IPS-18c (cell line): Measurements from ENCODE around the gene TOMM40L.
"Not testable (repeated sequence)": the region's sequence is repeated elsewhere in the genome, so short reads cannot be mapped to it uniquely, and the experiment has no call there.

Experiments
- H3K4me3 ChIP-seq: 2 replicates; pipeline ENCODE4 v1.7.0; 2013; ENCODE audit warnings: low read depth, mild to moderate bottlenecking, low read length, moderate library complexity; ENCODE audit not compliant: insufficient read depth
- H3K9me3 ChIP-seq: one replicate; pipeline ENCODE4 v1.6.1; 2013; ENCODE audit warnings: mild to moderate bottlenecking, low read length, moderate library complexity; ENCODE audit not compliant: control insufficient read depth, insufficient read depth

TOMM40L gene

DNA sequence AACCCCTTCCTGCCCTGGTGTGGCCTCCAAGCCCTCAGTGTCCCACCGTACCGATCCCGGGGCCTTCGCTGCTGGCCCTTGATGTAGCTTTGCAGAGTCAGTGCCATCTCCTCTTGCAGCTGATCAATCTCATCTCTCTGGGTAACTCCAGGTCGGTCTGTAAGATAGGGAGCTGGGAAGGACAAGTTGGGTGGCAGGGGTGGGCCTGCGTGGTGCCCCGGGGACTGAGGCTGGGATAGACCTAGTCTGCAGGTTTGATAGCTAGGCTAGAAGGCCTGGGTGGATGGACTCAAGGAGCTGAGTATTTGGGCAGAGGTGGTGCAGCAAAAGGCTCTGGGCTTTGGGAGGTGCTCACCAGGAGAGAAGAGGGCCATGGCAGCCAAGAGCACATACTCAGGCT, 4.9 kb downstream of the TOMM40L start:
- Histone ChIP-seq H3K9me3 (no peaks in the 10 kb centered on the region), H3K4me3 (no peak overlapping the region)

DNA sequence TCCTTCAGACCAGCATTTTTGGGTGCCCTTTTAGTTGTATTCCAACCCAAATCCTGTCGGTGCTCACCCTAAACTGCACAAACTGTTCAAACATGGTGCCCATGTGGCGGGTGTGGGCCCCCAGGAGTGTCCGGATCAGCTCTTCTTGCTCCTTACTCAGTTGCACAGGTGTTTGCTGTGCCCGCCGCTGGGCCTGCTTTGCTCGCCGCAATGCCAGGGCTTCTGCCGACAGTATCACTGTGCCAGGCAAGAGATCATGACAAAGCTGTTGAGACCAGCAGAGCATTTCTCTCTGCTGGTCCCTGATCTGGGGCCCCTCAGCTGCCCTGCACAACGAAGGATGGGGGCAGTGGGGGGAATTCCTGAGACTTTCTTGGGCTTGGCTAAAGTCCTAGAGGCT, 7.2 kb downstream of the TOMM40L start:
- Histone ChIP-seq H3K4me3 (no peak overlapping the region), H3K9me3 (no peaks in the 10 kb centered on the region)

DNA sequence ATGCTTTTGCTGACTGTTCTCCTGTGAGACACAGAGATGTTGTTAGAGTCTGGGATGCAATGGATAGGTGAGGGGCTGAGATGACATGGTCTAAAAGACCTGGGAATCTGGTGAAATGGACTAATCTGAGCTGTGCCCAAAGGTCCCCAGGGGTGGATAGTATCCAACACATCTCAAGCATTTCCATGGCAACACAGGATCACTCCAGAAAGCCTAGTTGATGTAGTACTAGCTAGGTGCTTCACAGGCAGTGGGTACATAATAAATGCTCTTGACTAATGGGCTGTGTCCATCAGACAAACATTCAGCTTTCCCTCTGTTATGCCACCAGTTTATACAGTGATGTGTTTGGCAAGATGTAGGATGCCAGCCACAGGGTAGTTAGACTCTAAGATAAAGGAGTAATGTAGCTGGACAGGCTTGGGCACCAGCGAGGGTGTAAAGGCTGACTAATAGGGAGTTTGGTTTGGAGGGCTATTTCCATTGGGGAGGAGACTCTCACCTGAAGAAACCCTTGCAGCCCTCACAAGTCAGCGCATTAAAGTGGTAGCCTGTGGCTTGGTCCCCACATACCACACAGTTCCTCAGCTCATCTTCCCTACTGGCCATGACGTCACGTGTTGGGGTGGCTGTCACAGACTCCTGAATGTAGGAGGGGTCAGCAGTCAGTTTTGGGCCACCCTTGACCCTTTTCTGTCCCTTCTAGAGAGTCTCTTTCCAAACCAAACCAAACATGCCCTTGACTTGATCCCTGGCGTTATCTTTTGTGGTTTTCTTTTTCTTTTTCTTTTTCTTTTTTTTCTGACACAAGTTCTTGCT, 10.3 kb downstream of the TOMM40L start:
- Histone ChIP-seq H3K4me3 (no peak overlapping the region), H3K9me3 (peaks cover 2% of the 10 kb centered on the region)

DNA sequence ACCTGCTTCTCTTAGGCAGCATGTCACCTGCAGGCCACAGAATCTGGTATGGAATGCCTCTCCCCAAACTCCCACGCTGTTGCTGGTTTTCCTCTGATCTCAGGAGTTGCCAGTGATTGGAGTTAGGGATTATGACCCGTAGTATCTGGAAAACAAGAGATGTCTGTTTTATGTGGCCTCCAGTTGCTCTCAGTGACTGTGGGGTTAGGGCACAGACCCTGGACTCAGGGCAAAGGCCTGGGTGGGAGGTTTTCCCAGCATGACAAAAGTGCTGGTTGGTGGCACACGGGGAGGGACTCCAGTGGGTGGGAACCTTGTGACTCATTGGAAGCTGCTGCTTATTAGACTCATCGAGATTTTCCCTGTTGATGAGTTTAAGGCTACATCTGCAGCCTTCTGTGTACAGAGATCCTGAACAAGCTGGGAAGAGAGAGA, 12.2 kb downstream of the TOMM40L start, which contains the start of gene NR1I3:
Gene NR1I3, minus strand, starts transcription at position 165 of the 435 bp plus-strand sequence. CDS start 1,638 bp downstream, outside the sequence.
- peaks cover 2% of the 10 kb centered on the region for H3K9me3 ChIP-seq

DNA sequence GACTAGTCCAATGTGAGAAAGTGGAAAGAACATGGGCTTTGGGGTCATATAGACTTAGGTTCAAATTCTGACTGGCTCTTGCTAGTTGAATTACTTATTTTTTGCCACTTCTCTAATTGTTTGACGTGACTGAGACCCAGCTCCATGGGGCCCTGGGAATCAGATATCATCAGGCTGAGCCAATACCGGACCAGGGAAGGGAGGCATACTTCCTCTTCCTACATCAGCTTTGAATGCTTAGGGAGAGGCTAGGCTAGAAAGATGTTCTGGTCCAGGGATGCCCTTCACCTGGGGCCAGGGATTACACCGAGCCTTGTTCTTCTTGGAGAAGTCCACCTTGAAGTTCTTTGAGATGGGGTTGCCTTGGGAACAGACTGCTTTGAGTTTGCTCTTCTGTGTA, 15.8 kb downstream of the TOMM40L start:
- H3K9me3 ChIP-seq: peaks cover 2% of the 10 kb centered on the region

More for the DNA sequence above, 12.2 kb downstream of the TOMM40L start, which contains the start of gene NR1I3:
- no peak within 1 kb of the TSS for H3K4me3 ChIP-seq

DNA sequence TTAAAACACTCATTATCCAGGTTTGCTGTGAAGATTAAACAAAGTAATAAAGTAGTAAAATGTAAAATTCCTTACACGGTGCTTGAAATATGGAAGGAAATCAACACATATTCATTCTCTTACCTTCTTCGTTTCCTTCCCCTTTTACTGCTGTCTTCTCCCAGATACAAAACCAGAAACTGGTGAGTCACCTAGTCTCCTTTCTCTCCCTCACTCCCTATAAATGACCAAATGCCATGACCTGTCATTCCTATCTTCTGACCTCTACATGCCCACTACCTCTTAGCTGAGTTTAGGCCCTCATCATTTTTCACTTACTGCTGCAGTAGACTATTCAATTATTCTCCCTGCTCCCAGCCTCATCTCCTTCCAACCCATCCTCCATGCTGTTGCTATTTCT, 16.5 kb downstream of the TOMM40L start:
- H3K4me3 ChIP-seq: no peak overlapping the region
- H3K9me3 ChIP-seq: peaks cover 2% of the 10 kb centered on the region

More for the DNA sequence above, 15.8 kb downstream of the TOMM40L start:
- H3K4me3 ChIP-seq: no peak overlapping the region

DNA sequence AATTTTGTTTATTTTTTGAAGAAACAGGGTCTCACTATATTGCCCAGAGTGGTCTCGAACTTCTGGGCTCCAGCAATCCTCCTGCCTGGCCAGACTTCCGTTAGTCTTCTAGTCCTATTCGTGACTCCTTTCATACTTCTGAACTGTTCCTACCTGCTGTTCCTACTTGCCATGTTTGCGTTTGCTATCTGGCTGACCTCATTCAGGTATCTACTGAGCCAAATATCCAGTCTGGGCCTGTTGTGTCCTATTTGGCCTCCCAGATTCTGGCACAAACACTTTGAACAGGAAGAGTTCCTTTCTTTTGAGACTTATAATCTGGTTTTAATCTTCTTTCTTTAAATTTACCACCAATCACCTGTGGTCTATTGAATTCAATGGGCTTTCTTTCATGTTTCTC, 19.0 kb downstream of the TOMM40L start:
- no peak overlapping the region for H3K4me3 ChIP-seq
- no peaks in the 10 kb centered on the region for H3K9me3 ChIP-seq

DNA sequence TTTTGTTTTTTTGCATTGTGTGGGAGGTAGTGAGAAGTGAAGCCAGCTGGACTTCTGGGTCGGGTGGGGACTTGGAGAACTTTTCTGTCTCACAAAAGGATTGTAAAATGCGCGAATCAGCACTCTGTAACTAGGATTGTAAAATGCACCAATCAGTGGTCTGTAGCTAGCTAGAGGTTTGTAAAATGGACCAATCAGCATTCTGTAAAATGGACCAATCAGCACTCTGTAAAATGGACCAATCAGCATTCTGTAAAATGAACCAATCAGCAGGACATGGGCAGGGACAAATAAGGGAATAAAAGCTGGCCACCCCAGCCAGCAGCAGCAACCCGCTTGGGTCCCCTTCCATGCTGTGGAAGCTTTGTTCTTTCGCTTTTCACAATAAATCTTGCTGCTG, 24.2 kb downstream of the TOMM40L start:
- not testable (repeated sequence) for H3K9me3 ChIP-seq, H3K4me3 ChIP-seq

DNA sequence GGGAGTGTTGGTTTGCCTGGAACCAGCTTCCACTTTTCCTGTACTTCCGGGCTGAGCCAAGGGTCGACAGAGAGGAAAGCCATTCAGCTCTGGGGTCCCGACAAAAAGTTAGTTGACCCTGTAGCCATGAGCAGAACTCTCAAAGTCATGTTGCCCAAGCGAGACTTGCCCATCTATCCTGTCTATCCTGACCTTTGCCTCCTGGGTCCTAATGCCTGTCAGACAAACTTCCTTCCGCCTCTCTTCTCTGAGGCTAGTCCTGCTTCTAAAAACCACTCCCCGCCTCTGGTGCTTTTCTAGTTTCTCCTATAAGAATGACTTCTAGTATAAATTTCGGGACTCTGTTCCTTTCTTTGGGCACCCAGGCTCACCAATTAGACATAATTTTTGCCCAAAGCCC, 25.0 kb downstream of the TOMM40L start:
- peaks cover 2% of the 10 kb centered on the region for H3K9me3 ChIP-seq
- H3K4me3 ChIP-seq: no peak overlapping the region

DNA sequence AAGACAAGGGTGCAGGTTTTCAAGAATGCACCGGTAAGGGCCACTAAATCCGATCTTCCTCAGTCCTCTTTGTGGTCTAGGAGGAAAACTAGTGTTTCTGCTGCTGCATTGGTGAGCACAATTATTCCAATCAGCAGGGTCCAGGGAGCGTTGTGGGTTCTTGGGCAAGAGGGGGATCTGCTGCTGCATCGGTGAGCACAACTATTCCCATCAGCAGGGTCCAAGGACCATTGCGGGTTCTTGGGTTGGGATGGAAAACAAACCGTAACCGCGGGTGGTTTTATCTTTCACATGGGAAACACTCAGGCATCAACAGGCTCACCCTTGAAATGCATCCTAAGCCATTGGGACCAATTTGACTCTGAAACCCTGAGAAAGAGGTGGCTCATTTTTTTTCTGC, 25.7 kb downstream of the TOMM40L start:
- peaks cover 4% of the 10 kb centered on the region for H3K9me3 ChIP-seq
- H3K4me3 ChIP-seq: no peak overlapping the region

DNA sequence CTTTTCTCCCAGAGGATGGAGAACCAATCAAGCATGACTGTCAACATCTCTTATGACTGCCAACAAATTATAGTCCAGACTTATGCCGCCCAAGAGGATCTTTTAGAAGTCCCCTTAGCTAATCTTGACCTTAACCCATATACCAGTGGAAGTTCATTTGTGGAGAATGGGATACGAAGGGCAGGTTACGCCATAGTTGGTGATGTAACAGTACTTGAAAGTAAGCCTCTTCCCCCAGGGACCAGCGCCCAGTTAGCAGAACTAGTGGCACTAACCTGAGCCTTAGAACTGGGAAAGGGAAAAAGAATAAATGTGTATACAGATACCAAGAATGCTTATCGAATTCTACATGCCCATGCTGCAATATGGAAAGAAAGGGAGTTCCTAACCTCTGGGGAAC, 29.4 kb downstream of the TOMM40L start:
- not testable (repeated sequence) for H3K4me3 ChIP-seq, H3K9me3 ChIP-seq

DNA sequence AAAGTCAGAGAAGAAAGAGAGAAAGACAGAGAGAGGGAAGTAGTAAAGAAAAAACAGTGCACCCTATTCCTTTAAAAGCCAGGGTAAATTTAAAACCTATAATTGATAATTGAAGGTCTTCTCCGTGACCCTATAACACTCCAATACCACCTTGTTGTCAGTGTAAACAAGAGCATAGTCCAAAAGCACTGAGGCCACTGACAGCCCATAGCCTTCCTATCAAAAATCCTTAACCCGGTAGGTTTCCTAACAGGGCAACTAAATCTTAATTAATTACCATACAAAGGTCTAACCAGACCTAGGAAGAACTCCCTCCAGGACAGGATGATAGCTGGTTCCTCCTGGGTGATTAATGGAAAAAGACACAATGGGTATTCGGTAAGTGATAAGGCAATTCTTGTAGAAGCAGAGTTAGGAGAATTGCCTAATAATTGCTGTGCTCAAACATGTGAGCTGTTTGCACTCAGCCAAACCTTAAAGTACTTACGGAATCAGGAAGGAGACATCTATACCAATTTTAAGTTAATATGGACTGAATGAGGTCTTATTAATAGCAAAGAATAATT, 30.2 kb downstream of the TOMM40L start:
- H3K4me3 ChIP-seq, H3K9me3 ChIP-seq: not testable (repeated sequence)

DNA sequence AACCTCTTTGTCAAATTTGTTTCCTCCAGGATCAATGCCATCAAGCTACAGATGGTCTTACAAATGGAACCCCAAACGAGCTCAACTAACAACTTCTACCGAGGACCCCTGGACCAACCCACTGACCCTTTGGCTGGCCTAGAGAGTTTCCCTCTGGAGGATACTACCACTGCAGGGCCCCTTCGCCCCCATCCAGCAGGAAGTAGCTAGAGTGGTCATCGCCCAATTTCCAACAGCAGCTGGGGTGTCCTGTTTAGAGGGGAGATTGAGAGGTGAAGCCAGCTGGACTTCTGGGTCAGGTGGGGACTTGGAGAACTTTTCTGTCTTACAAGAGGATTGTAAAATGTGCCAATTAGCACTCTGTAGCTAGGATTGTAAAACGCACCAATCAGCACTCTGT, 31.2 kb downstream of the TOMM40L start:
- H3K4me3 ChIP-seq: not testable (repeated sequence)
- peaks cover 11% of the 10 kb centered on the region for H3K9me3 ChIP-seq

DNA sequence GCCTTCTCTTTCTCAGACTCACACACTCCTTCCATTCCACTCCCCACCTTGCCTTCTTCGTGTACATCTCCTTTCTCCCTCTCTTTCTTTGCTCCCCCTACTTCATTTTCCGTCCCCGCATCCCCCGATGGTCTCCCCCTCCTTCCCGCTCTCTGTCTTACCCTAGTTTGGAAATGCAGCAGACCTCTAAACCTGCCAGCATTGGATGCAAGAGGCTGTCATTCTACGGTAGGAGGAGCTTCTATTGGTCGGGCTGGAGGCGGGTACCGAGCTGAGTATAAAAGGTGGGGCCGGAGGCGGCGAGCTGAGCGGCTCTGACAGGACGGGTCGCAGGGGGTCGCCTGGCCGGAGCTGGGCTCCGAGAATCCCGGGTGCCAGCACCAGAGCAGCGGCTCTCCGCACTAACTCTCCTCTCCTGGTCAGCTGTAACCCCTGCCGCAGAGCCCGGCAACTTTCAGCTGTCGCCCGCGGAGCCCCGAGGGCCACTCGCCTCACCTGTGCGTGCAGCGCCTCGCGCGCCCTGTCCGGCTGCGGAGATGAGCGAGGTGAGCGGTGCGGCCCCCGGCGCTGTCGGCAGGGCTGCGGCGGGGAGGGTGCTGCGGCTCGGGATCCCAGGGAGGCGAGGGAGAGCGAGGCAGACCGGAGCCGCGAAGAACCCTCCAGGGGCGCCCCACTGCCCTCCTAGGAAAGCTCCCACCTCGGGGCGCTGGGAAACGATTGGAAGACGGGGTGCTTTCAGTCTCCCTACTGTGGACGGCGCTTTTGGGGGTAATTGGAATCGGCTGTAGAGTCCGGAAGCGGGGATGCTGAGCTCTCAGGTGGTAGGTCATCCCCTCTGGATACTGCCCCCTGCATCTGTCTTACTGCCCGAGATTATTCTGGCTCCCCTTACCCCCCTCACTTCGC, 32.8 kb downstream of the TOMM40L start, which contains the start of gene PCP4L1:
Gene PCP4L1, plus strand, starts transcription at position 307 of the 906 bp plus-strand sequence. Its CDS starts 230 bp downstream, at position 537.
- peaks cover 9% of the 10 kb centered on the region for H3K9me3 ChIP-seq
- H3K4me3 ChIP-seq: peak within 1 kb of the TSS; percentile 75

DNA sequence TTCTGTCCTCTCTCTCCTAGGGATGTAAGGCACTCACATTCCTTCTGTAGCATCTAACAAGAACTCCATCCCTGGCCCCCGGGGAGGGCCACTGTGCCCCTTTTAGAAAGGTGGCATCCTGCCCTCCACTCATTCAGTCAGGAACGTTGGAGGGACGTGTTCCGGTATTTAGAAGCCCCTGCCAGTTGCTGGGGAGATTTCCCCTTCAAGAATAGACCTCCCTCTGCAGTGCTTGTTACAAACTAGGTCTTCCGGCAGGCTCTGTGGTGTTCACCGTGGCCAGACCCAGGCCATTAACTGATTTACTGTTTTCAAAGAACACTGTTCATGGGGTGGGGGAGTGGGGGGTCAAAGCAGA, 33.5 kb downstream of the TOMM40L start:
- peak overlapping the region; percentile 75; the same call in 1 of the 2 replicates for H3K4me3 ChIP-seq
- peaks cover 9% of the 10 kb centered on the region for H3K9me3 ChIP-seq

DNA sequence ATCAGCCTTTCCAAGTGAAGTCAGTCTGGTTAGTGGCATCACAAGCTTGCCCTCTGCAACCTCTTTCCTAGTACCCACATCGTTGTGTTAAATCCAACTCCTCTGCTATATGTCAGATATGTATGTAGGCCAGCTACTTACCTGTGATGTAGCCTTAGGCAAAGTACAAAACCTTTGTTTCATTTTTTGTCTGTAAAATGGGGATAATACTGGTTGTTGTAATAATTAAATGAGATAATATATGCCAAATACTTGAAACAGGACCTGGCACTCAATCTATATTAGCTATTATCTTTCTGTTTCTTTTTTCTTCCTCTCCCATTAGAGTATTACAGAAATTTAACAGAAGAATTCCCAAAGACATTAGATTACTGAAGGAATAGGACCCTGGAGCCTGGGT, 33.9 kb downstream of the TOMM40L start:
- Histone ChIP-seq H3K4me3 (no peak overlapping the region), H3K9me3 (peaks cover 9% of the 10 kb centered on the region)
